ENCODE data around the gene MMP23B.

The MMP23B gene

DNA sequence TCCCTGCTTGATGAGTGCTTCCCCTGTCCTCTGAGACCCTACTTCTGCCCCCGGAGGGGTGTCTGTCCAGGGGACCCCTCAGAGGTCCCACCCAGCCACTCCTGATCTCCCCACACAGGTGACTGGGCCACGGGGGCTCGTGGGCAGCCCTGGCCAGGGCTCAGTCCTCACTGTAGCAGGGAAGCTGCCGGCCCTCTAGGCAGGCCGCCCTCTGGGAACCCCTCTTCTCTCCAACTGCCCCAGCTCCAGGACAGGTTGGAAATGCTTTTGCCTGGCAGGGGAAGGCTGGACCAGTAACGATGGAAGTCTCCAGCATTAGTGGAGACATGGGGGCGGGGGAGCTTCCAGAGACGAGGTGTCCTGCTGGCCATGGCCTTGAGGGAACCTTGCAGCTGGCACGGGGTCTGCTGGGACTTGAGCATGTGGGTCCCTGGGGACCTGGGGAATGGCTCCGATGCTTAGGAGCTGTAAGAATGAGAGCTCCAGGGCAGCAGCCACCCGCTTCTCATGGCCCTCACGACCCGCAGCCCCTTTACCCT, 28.9 kb upstream of the MMP23B start:
- TF ChIP-seq NFIC (IDR thresholded peaks at IDR 0.05), result no peak

DNA sequence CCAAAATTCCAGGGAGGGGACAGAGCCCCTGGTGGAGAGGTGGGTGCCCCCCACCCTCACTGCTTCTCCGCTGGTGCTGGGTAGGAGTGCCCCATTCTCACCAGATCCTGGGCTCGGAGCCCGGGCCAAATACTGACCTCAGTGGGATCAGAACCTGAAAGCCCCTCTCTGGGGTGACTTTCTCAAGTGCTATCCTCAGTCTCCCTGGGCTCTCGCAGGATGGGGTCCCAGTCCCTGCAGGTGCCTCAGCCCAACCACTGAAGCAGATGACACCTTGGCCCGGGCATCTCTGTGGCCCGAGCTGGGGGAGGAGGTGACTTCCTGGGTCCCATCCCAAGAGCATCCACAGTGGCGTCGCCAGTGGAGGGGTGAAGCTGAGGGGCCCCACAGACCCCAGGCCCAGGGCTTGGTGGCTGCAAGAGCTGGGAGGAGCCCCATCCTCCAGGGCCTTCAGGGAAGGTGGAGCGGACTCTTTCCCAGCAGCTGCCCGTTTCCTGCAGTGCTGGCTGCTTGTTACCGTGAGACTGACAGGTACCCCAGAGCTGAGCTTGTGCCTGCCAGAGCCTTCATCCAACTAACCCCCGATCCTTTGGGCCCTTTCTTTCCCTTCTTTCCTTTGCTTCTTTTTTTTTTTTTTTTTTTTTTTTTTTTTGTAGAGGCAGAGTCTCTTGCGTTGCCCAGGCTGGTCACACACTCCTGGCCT, 28.2 kb upstream of the MMP23B start:
- no peak for TF ChIP-seq CREB1 (IDR thresholded peaks at IDR 0.05; ENCODE audit: low read depth)
- TF ChIP-seq, protein P1, sequence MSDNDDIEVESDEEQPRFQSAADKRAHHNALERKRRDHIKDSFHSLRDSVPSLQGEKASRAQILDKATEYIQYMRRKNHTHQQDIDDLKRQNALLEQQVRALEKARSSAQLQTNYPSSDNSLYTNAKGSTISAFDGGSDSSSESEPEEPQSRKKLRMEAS (IDR thresholded peaks at IDR 0.05), result no peak
- TF ChIP-seq RAD21 (IDR thresholded peaks at IDR 0.05; ENCODE audit: low read depth), result no peak
- TF ChIP-seq TCF12 (IDR thresholded peaks at IDR 0.05; ENCODE audit: low read depth), result no peak
- TF ChIP-seq FOXM1 (IDR thresholded peaks at IDR 0.05; ENCODE audit: borderline replicate concordance, low read depth), result no peak
- TF ChIP-seq, protein P2, sequence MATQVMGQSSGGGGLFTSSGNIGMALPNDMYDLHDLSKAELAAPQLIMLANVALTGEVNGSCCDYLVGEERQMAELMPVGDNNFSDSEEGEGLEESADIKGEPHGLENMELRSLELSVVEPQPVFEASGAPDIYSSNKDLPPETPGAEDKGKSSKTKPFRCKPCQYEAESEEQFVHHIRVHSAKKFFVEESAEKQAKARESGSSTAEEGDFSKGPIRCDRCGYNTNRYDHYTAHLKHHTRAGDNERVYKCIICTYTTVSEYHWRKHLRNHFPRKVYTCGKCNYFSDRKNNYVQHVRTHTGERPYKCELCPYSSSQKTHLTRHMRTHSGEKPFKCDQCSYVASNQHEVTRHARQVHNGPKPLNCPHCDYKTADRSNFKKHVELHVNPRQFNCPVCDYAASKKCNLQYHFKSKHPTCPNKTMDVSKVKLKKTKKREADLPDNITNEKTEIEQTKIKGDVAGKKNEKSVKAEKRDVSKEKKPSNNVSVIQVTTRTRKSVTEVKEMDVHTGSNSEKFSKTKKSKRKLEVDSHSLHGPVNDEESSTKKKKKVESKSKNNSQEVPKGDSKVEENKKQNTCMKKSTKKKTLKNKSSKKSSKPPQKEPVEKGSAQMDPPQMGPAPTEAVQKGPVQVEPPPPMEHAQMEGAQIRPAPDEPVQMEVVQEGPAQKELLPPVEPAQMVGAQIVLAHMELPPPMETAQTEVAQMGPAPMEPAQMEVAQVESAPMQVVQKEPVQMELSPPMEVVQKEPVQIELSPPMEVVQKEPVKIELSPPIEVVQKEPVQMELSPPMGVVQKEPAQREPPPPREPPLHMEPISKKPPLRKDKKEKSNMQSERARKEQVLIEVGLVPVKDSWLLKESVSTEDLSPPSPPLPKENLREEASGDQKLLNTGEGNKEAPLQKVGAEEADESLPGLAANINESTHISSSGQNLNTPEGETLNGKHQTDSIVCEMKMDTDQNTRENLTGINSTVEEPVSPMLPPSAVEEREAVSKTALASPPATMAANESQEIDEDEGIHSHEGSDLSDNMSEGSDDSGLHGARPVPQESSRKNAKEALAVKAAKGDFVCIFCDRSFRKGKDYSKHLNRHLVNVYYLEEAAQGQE (IDR thresholded peaks at IDR 0.05; ENCODE audit: low read depth), result no peak
- TF ChIP-seq TEAD4 (IDR thresholded peaks at IDR 0.05), result no peak
- TF ChIP-seq, protein P3, sequence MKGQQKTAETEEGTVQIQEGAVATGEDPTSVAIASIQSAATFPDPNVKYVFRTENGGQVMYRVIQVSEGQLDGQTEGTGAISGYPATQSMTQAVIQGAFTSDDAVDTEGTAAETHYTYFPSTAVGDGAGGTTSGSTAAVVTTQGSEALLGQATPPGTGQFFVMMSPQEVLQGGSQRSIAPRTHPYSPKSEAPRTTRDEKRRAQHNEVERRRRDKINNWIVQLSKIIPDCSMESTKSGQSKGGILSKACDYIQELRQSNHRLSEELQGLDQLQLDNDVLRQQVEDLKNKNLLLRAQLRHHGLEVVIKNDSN (IDR thresholded peaks at IDR 0.05), result no peak
- TF ChIP-seq NFIC (IDR thresholded peaks at IDR 0.05), result no peak
- no peak for TF ChIP-seq YY1 (IDR thresholded peaks at IDR 0.05; ENCODE audit: low read depth)
- TF ChIP-seq TAF1 (IDR thresholded peaks at IDR 0.05; ENCODE audit: low read depth), result no peak
- TF ChIP-seq EP300 (IDR thresholded peaks at IDR 0.05; ENCODE audit: borderline replicate concordance), result no peak

DNA sequence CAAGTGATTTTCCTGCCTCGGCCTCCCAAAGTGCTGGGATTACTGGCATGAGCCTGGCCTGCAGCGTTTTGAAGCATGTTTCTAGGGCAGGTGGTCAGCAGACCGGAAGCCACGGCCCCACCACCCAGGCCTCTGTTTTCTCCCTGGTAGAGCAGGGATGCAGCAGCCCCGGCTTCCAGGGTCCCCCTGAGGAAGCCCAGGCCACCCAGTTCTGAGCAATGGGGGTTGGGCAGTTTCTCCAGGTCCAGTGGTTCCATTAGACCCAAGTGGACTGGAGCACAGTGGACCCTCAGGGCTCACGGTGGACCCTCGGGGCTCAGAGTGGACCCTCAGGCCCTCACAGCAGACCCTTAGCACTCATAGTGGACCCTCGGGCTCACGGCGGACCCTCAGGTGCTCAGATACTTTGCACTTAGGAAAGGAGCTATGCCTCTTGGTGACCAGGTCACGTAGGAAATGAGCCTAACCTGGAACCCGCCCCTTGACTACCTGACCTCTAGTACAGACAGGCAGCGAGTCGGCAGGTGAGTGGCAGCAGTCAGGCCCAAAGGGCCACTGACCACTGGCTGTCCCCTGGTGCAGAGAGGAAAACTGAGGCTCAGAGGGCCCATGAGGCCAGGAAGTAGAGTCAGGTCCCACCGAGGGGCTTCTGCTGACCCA, 27.5 kb upstream of the MMP23B start:
- TF ChIP-seq, protein P1 (IDR thresholded peaks at IDR 0.05), result no peak
- TF ChIP-seq, protein P3 (IDR thresholded peaks at IDR 0.05), result no peak
- 0 out of 2 replicates have a peak, but pooled peaks have one; percentile 13 for TF ChIP-seq ZBTB7A (IDR thresholded peaks at IDR 0.05; ENCODE audit: low read depth)

DNA sequence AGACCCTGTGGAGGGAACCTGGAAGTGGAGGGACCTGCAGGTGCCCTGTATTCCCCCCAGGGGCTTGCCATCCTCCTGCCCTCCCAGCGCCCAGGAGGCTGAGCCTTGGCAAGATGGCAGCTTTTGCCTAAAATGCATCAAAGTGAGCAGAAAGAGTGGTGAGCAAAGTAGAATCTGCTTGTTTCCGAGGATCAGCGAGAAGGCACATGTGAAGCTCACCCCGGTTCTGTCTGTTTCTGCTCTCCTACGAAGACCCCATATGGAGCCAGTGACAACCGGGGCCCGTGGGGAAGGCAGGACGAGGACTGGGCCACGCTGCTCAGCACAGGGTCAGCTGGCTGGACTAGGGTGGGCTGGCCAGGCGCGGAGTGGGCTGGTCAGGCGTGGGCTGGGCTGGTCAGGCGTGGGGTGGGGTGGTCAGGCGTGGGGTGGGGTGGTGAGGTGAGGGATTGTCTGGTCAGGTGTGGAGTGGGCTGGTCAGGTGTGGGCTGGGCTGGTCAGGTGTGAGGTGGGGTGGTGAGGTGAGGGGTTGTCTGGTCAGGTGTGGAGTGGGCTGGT, 26.9 kb upstream of the MMP23B start:
- TF ChIP-seq EP300 (IDR thresholded peaks at IDR 0.05; ENCODE audit: borderline replicate concordance) (no peak), ZBTB7A (IDR thresholded peaks at IDR 0.05; ENCODE audit: low read depth) (no peak), CREB1 (IDR thresholded peaks at IDR 0.05; ENCODE audit: low read depth) (no peak), YY1 (IDR thresholded peaks at IDR 0.05; ENCODE audit: low read depth) (no peak), FOXM1 (IDR thresholded peaks at IDR 0.05; ENCODE audit: borderline replicate concordance, low read depth) (no peak), EGR1 (IDR thresholded peaks at IDR 0.05) (no peak), NFIC (IDR thresholded peaks at IDR 0.05) (no peak), CEBPB (IDR thresholded peaks at IDR 0.05) (no peak), TEAD4 (IDR thresholded peaks at IDR 0.05) (no peak), TCF12 (IDR thresholded peaks at IDR 0.05; ENCODE audit: low read depth) (no peak), RAD21 (IDR thresholded peaks at IDR 0.05; ENCODE audit: low read depth) (no peak)
- TF ChIP-seq, protein P2 (IDR thresholded peaks at IDR 0.05; ENCODE audit: low read depth), result no peak
- TF ChIP-seq, protein P1 (IDR thresholded peaks at IDR 0.05), result no peak
- TF ChIP-seq, protein P3 (IDR thresholded peaks at IDR 0.05), result no peak

DNA sequence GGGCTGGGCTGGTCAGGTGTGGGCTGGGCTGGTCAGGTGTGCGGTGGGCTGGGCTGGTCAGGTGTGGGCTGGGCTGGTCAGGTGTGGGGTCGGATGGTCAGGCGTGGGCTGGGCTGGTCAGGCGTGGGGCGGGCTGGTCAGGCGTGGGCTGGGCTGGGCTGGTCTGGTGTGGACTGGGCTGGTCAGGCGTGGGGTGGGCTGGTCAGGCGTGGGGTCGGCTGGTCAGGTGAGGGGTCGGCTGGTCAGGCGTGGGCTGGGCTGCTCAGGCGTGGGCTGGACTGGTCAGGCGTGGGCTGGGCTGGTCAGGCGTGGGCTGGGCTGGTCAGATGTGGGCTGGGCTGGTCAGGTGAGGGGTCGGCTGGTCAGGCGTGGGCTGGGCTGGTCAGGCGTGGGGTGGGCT, 26.2 kb upstream of the MMP23B start:
- TF ChIP-seq ZBTB7A (IDR thresholded peaks at IDR 0.05; ENCODE audit: low read depth) (no peak), YY1 (IDR thresholded peaks at IDR 0.05; ENCODE audit: low read depth) (no peak), CEBPB (IDR thresholded peaks at IDR 0.05) (no peak), NFIC (IDR thresholded peaks at IDR 0.05) (no peak), FOXM1 (IDR thresholded peaks at IDR 0.05; ENCODE audit: borderline replicate concordance, low read depth) (no peak), EP300 (IDR thresholded peaks at IDR 0.05; ENCODE audit: borderline replicate concordance) (no peak), CREB1 (IDR thresholded peaks at IDR 0.05; ENCODE audit: low read depth) (no peak), RAD21 (IDR thresholded peaks at IDR 0.05; ENCODE audit: low read depth) (no peak), TAF1 (IDR thresholded peaks at IDR 0.05; ENCODE audit: low read depth) (no peak), TEAD4 (IDR thresholded peaks at IDR 0.05) (no peak), EGR1 (IDR thresholded peaks at IDR 0.05) (no peak), TCF12 (IDR thresholded peaks at IDR 0.05; ENCODE audit: low read depth) (no peak)
- TF ChIP-seq, protein P3 (IDR thresholded peaks at IDR 0.05), result no peak
- TF ChIP-seq, protein P1 (IDR thresholded peaks at IDR 0.05), result no peak
- TF ChIP-seq, protein P2 (IDR thresholded peaks at IDR 0.05; ENCODE audit: low read depth), result no peak

Measured in Ishikawa (cell line).